B cell (primary cell): ENCODE measurements around the gene KHNYN.

Experiments used
- CTCF ChIP-seq: fragments of 200-600 bp; IDR thresholded peaks from one replicate; pipeline ENCODE4 v1.8.0; 2022; ENCODE audit warnings: antibody characterized with exemption, mild to moderate bottlenecking
- EZH2 ChIP-seq: IDR thresholded peaks from 2 replicates; pipeline ENCODE4 v1.6.1; 2012; ENCODE audit warnings: borderline replicate concordance, low read depth, mild to moderate bottlenecking, moderate library complexity, low read length; ENCODE audit not compliant: insufficient read depth, poor library complexity, severe bottlenecking

DNA sequence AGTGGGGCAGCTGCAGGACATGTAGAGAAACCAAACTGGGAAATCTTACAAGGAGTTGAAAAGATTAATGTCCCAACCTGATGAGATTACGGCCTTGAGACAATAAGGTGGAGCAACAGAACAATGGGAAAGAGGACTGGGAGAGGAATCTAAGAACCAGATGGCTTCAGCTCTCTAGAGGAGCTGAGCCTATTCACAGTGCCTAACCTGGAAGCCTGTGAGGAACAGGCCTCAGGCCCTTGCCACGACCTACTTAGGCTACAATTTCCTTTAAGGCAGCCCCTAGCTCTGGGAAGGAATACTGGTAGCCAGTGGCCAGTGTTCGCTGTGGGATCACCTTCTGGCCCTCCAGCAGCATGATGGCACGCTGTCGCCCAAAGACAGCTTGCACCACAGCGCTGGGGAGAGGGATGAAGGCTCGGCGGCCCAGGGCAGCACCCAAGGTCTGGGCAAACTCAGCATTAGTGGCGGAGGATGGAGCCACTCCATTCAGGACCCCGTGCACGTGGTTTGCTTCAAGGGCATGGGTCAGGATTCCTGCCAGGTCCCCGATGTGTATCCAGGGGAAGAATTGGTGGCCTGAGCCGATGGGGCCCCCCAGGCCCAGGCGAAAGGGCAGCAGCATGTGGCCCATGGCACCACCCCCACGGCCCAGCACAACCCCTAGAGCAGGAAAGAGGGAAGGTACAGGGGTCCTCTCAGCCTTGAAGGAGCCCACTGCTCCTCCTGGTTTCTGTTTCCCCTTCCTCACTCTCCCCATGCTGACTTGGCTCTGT lies 10.3 kb downstream of the KHNYN start:
- no peak for TF ChIP-seq CTCF
- TF ChIP-seq EZH2, result no peak
